WTC11 (cell line): ENCODE measurements around the gene CNTNAP2. TPM values are rescaled to one million over a fixed set of nuclear protein-coding genes. Genes with fewer than 3 reads are reported as not detected.

Experiments
- ATAC-seq: fragments of 200-7000 bp; cut with Tn5 transposase; 2 replicates; pipeline ENCODE4 v1.10.0; 2021; ENCODE audit warnings: mild to moderate bottlenecking, moderate library complexity
- CTCF ChIA-PET: fragments of 300-600 bp; sonication (Branson Sonifier 250); formaldehyde crosslinking; loops from one replicate; lab custom pipeline; 2021; ENCODE audit warnings: antibody characterized with exemption; lab: Charles Lee
- POLR2A ChIA-PET: fragments of 350-600 bp; sonication (Branson Sonifier 250); formaldehyde crosslinking; loops from one replicate; lab custom pipeline; 2021; ENCODE audit warnings: antibody characterized with exemption; lab: Charles Lee
- DNase-seq: peaks from one replicate; pipeline ENCODE4 v3.0.0; 2021; ENCODE audit warnings: low spot score
- H3K27ac Mint-ChIP-seq: 2 replicates; pipeline ENCODE4 v1.8.0; 2021; ENCODE audit warnings: mixed read lengths
- H3K27me3 Mint-ChIP-seq: 2 replicates; pipeline ENCODE4 v1.8.0; 2021; ENCODE audit warnings: low read depth, mild to moderate bottlenecking, moderate library complexity, mixed read lengths
- H3K36me3 Mint-ChIP-seq: 2 replicates; pipeline ENCODE4 v1.8.0; 2021; ENCODE audit warnings: mixed read lengths
- H3K4me1 Mint-ChIP-seq: 2 replicates; pipeline ENCODE4 v1.8.0; 2022; ENCODE audit warnings: mixed read lengths
- H3K4me3 Mint-ChIP-seq: 2 replicates; pipeline ENCODE4 v1.8.0; 2021; ENCODE audit warnings: mild to moderate bottlenecking, moderate library complexity, mixed read lengths
- H3K9me3 Mint-ChIP-seq: 2 replicates; pipeline ENCODE4 v1.8.0; 2021; ENCODE audit warnings: mixed read lengths
- CREM ChIP-seq: sonication (generic); formaldehyde crosslinking; IDR thresholded peaks from 2 replicates; pipeline ENCODE4 v1.8.1; 2022; ENCODE audit warnings: mild to moderate bottlenecking, missing genetic modification reagents, moderate library complexity
- ETV6 ChIP-seq: sonication (generic); formaldehyde crosslinking; IDR thresholded peaks from 2 replicates; pipeline ENCODE4 v1.8.1; 2022; ENCODE audit warnings: mild to moderate bottlenecking, missing genetic modification reagents
- FOXJ3 ChIP-seq: sonication (generic); formaldehyde crosslinking; IDR thresholded peaks from 2 replicates; pipeline ENCODE4 v1.9.0; 2021; ENCODE audit warnings: missing genetic modification reagents, mild to moderate bottlenecking, borderline replicate concordance
- JAZF1 ChIP-seq: fragments of 250-450 bp; sonication (Bioruptor Pico); IDR thresholded peaks from 2 replicates; pipeline ENCODE4 v1.9.0; 2021; ENCODE audit warnings: moderate library complexity, mild to moderate bottlenecking, inconsistent platforms
- MXD4 ChIP-seq: fragments of 250-450 bp; sonication (Bioruptor Pico); IDR thresholded peaks from 2 replicates; pipeline ENCODE4 v1.8.0; 2021; ENCODE audit warnings: mild to moderate bottlenecking, moderate library complexity, borderline replicate concordance
- NFYB ChIP-seq: sonication (generic); formaldehyde crosslinking; conservative IDR thresholded peaks from 2 replicates; pipeline ENCODE4 v1.8.0; 2022; ENCODE audit warnings: low read depth, missing genetic modification reagents
- NR2C2 ChIP-seq: sonication (generic); formaldehyde crosslinking; IDR thresholded peaks from 2 replicates; pipeline ENCODE4 v1.8.0; 2022; ENCODE audit warnings: mild to moderate bottlenecking, missing genetic modification reagents
- TEAD1 ChIP-seq: sonication (generic); formaldehyde crosslinking; IDR thresholded peaks from 2 replicates; pipeline ENCODE4 v1.8.0; 2022; ENCODE audit warnings: mild to moderate bottlenecking, missing genetic modification reagents
- ZBTB21 ChIP-seq: sonication (generic); formaldehyde crosslinking; IDR thresholded peaks from 2 replicates; pipeline ENCODE4 v1.8.1; 2023; ENCODE audit warnings: mild to moderate bottlenecking, missing genetic modification reagents, borderline replicate concordance
- ZNF121 ChIP-seq: sonication (generic); formaldehyde crosslinking; IDR thresholded peaks from 2 replicates; pipeline ENCODE4 v1.8.0; 2023; ENCODE audit warnings: missing genetic modification reagents
- ZNF138 ChIP-seq: sonication (generic); formaldehyde crosslinking; conservative IDR thresholded peaks from 2 replicates; pipeline ENCODE4 v1.8.1; 2022; ENCODE audit warnings: mild to moderate bottlenecking, moderate library complexity, missing genetic modification reagents
- ZNF219 ChIP-seq: sonication (generic); formaldehyde crosslinking; IDR thresholded peaks from 2 replicates; pipeline ENCODE4 v1.8.0; 2023; ENCODE audit warnings: missing genetic modification reagents, mild to moderate bottlenecking, borderline replicate concordance
- ZNF396 ChIP-seq: fragments of 250-450 bp; sonication (Bioruptor Pico); IDR thresholded peaks from 2 replicates; pipeline ENCODE4 v1.8.0; 2021; ENCODE audit warnings: mild to moderate bottlenecking, moderate library complexity, borderline replicate concordance
- total RNA-seq: library from RNA; stranded (reverse); gene quantifications from 3 replicates; pipeline ENCODE4 v1.2.3, GENCODE V29; 2021
- TF ChIP-seq, protein P1 (sequence below): sonication (generic); formaldehyde crosslinking; conservative IDR thresholded peaks from 2 replicates; pipeline ENCODE4 v1.8.1; 2023; ENCODE audit warnings: mild to moderate bottlenecking, low read depth, missing genetic modification reagents, moderate library complexity
- TF ChIP-seq, protein P2 (sequence below): fragments of 250-450 bp; sonication (Bioruptor Pico); IDR thresholded peaks from 2 replicates; pipeline ENCODE4 v1.9.0; 2021; ENCODE audit warnings: moderate library complexity, mild to moderate bottlenecking, inconsistent platforms, borderline replicate concordance
- TF ChIP-seq, protein P3 (sequence below): fragments of 250-450 bp; sonication (Bioruptor Pico); IDR thresholded peaks from 2 replicates; pipeline ENCODE4 v1.8.0; 2021; ENCODE audit warnings: mild to moderate bottlenecking
- TF ChIP-seq, protein P4 (sequence below): sonication (generic); formaldehyde crosslinking; IDR thresholded peaks from 2 replicates; pipeline ENCODE4 v1.8.1; 2022; ENCODE audit warnings: missing genetic modification reagents, borderline replicate concordance
- TF ChIP-seq, protein P5 (sequence below): sonication (generic); formaldehyde crosslinking; conservative IDR thresholded peaks from 2 replicates; pipeline ENCODE4 v1.8.1; 2022; ENCODE audit warnings: mild to moderate bottlenecking, missing genetic modification reagents

The CNTNAP2 gene
- total RNA-seq, 1 experiment from 2014 or later: 63.8 TPM

DNA sequence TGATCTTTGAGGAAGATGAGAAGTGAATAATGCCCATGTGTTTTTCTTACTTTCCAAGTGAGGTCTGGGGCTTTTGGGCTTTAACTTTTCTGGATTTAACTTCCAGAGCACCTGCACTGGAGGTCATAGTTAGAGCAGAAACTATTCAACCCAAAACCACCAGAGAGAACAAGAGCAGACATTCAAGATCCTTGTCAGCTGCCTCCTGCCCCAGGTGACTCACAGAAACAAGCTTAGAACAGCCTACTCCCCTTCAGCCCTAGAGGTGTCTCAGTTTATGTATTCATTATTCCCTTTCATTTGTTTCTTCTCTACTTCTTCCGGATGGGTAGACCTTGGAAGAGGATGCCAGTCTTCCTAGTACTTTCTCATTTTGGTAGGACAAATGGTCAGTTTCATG is 270.5 kb downstream of the CNTNAP2 start:
- no peak for DNase-seq
- ChIA-PET POLR2A (no interaction called here), CTCF (interaction anchor here (0.6 kb wide), 1 partner anchor 149 kb away, joined by 4 read pairs; no protein-coding TSS in a partner anchor)
- H3K36me3 Mint-ChIP-seq: no peaks in the 10 kb centered on the region
- no peaks in the 10 kb centered on the region for H3K4me1 Mint-ChIP-seq
- H3K27me3 Mint-ChIP-seq: no peaks in the 10 kb centered on the region
- no peak overlapping the region for H3K4me3 Mint-ChIP-seq
- TF ChIP-seq NR2C2 (CRISPR knock-in tag) (no peak), ETV6 (CRISPR knock-in tag) (no peak), ZNF138 (CRISPR knock-in tag) (no peak), MXD4 (CRISPR knock-in tag) (no peak), ZNF219 (CRISPR knock-in tag) (no peak), CREM (CRISPR knock-in tag) (no peak)
- TF ChIP-seq, protein P1, sequence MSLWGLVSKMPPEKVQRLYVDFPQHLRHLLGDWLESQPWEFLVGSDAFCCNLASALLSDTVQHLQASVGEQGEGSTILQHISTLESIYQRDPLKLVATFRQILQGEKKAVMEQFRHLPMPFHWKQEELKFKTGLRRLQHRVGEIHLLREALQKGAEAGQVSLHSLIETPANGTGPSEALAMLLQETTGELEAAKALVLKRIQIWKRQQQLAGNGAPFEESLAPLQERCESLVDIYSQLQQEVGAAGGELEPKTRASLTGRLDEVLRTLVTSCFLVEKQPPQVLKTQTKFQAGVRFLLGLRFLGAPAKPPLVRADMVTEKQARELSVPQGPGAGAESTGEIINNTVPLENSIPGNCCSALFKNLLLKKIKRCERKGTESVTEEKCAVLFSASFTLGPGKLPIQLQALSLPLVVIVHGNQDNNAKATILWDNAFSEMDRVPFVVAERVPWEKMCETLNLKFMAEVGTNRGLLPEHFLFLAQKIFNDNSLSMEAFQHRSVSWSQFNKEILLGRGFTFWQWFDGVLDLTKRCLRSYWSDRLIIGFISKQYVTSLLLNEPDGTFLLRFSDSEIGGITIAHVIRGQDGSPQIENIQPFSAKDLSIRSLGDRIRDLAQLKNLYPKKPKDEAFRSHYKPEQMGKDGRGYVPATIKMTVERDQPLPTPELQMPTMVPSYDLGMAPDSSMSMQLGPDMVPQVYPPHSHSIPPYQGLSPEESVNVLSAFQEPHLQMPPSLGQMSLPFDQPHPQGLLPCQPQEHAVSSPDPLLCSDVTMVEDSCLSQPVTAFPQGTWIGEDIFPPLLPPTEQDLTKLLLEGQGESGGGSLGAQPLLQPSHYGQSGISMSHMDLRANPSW (CRISPR knock-in tag): no peak
- TF ChIP-seq, protein P2, sequence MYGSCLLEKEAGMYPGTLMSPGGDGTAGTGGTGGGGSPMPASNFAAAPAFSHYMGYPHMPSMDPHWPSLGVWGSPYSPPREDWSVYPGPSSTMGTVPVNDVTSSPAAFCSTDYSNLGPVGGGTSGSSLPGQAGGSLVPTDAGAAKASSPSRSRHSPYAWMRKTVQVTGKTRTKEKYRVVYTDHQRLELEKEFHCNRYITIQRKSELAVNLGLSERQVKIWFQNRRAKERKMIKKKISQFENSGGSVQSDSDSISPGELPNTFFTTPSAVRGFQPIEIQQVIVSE (CRISPR knock-in tag): no peak
- TF ChIP-seq, protein P3, sequence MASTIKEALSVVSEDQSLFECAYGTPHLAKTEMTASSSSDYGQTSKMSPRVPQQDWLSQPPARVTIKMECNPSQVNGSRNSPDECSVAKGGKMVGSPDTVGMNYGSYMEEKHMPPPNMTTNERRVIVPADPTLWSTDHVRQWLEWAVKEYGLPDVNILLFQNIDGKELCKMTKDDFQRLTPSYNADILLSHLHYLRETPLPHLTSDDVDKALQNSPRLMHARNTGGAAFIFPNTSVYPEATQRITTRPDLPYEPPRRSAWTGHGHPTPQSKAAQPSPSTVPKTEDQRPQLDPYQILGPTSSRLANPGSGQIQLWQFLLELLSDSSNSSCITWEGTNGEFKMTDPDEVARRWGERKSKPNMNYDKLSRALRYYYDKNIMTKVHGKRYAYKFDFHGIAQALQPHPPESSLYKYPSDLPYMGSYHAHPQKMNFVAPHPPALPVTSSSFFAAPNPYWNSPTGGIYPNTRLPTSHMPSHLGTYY (CRISPR knock-in tag): no peak
- TF ChIP-seq, protein P4, sequence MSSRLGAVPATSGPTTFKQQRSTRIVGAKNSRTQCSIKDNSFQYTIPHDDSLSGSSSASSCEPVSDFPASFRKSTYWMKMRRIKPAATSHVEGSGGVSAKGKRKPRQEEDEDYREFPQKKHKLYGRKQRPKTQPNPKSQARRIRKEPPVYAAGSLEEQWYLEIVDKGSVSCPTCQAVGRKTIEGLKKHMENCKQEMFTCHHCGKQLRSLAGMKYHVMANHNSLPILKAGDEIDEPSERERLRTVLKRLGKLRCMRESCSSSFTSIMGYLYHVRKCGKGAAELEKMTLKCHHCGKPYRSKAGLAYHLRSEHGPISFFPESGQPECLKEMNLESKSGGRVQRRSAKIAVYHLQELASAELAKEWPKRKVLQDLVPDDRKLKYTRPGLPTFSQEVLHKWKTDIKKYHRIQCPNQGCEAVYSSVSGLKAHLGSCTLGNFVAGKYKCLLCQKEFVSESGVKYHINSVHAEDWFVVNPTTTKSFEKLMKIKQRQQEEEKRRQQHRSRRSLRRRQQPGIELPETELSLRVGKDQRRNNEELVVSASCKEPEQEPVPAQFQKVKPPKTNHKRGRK (CRISPR knock-in tag): no peak
- no peak for ATAC-seq
- H3K27ac Mint-ChIP-seq: no peak overlapping the region
- H3K9me3 Mint-ChIP-seq: no peaks in the 10 kb centered on the region

DNA sequence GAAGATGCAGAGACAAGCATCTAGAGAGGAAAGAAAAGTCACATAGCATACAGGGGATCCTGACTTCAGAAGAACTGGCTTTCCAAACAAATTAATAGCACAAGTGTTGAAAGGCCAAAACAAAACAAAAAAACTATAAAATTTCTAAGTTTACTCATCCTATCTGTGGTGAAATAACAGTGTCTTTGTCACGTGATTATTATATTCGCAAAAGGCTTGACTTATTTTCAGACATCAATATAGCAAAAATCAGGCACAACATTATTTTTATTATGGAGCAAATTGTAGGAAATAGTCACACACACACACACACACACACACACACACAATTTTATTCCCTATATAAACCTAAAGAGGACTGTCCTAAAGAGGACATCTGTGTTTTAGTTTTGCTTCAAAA is 272.3 kb downstream of the CNTNAP2 start:
- no peaks in the 10 kb centered on the region for H3K9me3 Mint-ChIP-seq
- TF ChIP-seq NFYB (CRISPR knock-in tag) (no peak), FOXJ3 (no peak), JAZF1 (CRISPR knock-in tag) (no peak), ZNF121 (CRISPR knock-in tag) (no peak), ZNF396 (CRISPR knock-in tag) (no peak), ZNF138 (CRISPR knock-in tag) (no peak), ZBTB21 (CRISPR knock-in tag) (no peak), TEAD1 (CRISPR knock-in tag) (no peak)
- TF ChIP-seq, protein P5, sequence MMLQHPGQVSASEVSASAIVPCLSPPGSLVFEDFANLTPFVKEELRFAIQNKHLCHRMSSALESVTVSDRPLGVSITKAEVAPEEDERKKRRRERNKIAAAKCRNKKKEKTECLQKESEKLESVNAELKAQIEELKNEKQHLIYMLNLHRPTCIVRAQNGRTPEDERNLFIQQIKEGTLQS (CRISPR knock-in tag): no peak
- TF ChIP-seq, all 79 proteins: peak for 0
- DNase-seq (no peak), ATAC-seq (no peak)
- Mint-ChIP-seq H3K4me3 (no peak overlapping the region), H3K4me1 (no peaks in the 10 kb centered on the region), H3K27me3 (no peaks in the 10 kb centered on the region), H3K36me3 (no peaks in the 10 kb centered on the region), H3K27ac (no peak overlapping the region)
- POLR2A ChIA-PET: no interaction called here
- CTCF ChIA-PET: no interaction called here
